Spleen (tissue), 7 donors: ENCODE measurements around the gene ITPK1.

Experiments used
- CTCF ChIP-seq, 11 experiments: fragments of 200-600 bp in 7 of 11; fragments of 450-650 bp in 4 of 11; sonication (generic) in 4 of 11; IDR thresholded peaks in 8 of 11; conservative IDR thresholded peaks in 3 of 11; 1 replicate in 7 of 11; 2 replicates in 4 of 11; pipeline versions ENCODE4 v1.4.0 to v1.8.0; 2016 to 2021; ENCODE audit warnings: antibody characterized with exemption in 11 of 11, inconsistent platforms in 4 of 11, mild to moderate bottlenecking in 1 of 11
- POLR2A ChIP-seq, 3 donors: fragments of 450-650 bp; IDR thresholded peaks; one replicate each; pipeline ENCODE4 v1.5.1; 2017; ENCODE audit warnings: antibody characterized with exemption in 3 of 3, mild to moderate bottlenecking in 1 of 3
- POLR2AphosphoS5 ChIP-seq, 3 donors: sonication (generic); formaldehyde crosslinking; IDR thresholded peaks; one replicate each; pipeline ENCODE4 v1.5.1; 2017; ENCODE audit warnings: antibody characterized with exemption in 3 of 3
- donor health status: DM: no; HTN: no; CAD: no; lungs with moderate emphysema.
- donor health status: DM: no; HTN: no; CAD: no.
- donor health status: DM: no; HTN: no; CAD: no.

- no peak for TF ChIP-seq POLR2A (IDR thresholded peaks at IDR 0.05)
- TF ChIP-seq CTCF (IDR thresholded peaks at IDR 0.05 in 8 of 11, conservative IDR thresholded peaks at IDR 0.05 in 3 of 11), result no peak
- no peak for TF ChIP-seq POLR2AphosphoS5 (IDR thresholded peaks at IDR 0.05)
Observed at GRCh38 chr14:92985521-92985920, 130.2 kb downstream of the ITPK1 start.
